Gastroesophageal sphincter (tissue), 4 donors: Measurements from ENCODE around the gene PPP2R5E. TPM values are rescaled to one million over a fixed set of nuclear protein-coding genes. Genes with fewer than 3 reads are reported as not detected.
A peak's percentile ranks its signal among the peaks of the same experiment; 100 is the strongest.

Experiments
- ATAC-seq: fragments of 150-250 bp; one replicate; pipeline ENCODE4 v1.9.1; 2016; ENCODE audit warnings: mild to moderate bottlenecking, moderate library complexity
- H3K27ac ChIP-seq, 4 donors: fragments of 200-600 bp; sonication (generic) in 3 of 4; 1 replicate in 3 of 4; 2 replicates in 1 of 4; pipeline ENCODE4 v1.5.1; 2016 to 2019
- H3K27me3 ChIP-seq: fragments of 200-600 bp; sonication (generic); one replicate; pipeline ENCODE4 v1.5.1; 2019
- H3K36me3 ChIP-seq, 2 donors: fragments of 200-600 bp; sonication (generic); one replicate each; pipeline ENCODE4 v1.5.1; 2019; ENCODE audit warnings: control low read depth in 1 of 2
- H3K4me1 ChIP-seq, 3 donors: fragments of 200-600 bp; sonication (generic); 1 replicate in 2 of 3; 2 replicates in 1 of 3; pipeline ENCODE4 v1.5.1; 2016 to 2019; ENCODE audit warnings: control low read depth in 2 of 3
- H3K4me3 ChIP-seq, 2 donors: fragments of 200-600 bp; sonication (generic); one replicate each; pipeline ENCODE4 v1.5.1; 2019; ENCODE audit warnings: mild to moderate bottlenecking in 1 of 2, moderate library complexity in 1 of 2
- H3K9me3 ChIP-seq, 3 donors: fragments of 200-600 bp; sonication (generic); one replicate each; pipeline ENCODE4 v1.5.1; 2017 to 2019; ENCODE audit warnings: control low read depth in 2 of 3
- CTCF ChIP-seq, 4 experiments: fragments of 200-600 bp in 2 of 4; fragments of 450-650 bp in 2 of 4; sonication (generic) in 1 of 4; IDR thresholded peaks; one replicate each; pipeline ENCODE4 v1.5.1; 2017 to 2019; ENCODE audit warnings: antibody characterized with exemption in 4 of 4, mild to moderate bottlenecking in 2 of 4, moderate library complexity in 2 of 4
- EP300 ChIP-seq: sonication (generic); formaldehyde crosslinking; IDR thresholded peaks from one replicate; pipeline ENCODE4 v1.6.1; 2017; ENCODE audit warnings: antibody characterized with exemption, mild to moderate bottlenecking
- POLR2A ChIP-seq, 2 donors: fragments of 450-650 bp; IDR thresholded peaks; one replicate each; pipeline ENCODE4 v1.6.1; 2017; ENCODE audit warnings: antibody characterized with exemption in 2 of 2, mild to moderate bottlenecking in 2 of 2, moderate library complexity in 1 of 2
- POLR2AphosphoS5 ChIP-seq: sonication (generic); formaldehyde crosslinking; IDR thresholded peaks from one replicate; pipeline ENCODE4 v1.6.1; 2017; ENCODE audit warnings: antibody characterized with exemption
- whole genome bisulfite sequencing, 2 donors: methylation state at CpG; one replicate each; pipeline ENCODE4 v1.1.5; 2018; ENCODE audit warnings: low coverage in 1 of 2; 5-methylcytosine and 5-hydroxymethylcytosine counted together
- total RNA-seq, 4 donors: library from RNA; depleted of rRNA; stranded (reverse); fragments of >200 nt; gene quantifications; one replicate each; pipeline ENCODE4 v1.1.0, GENCODE V29; 2016

Gene PPP2R5E
- total RNA-seq, 4 donors from 2014 or later = 32.8 to 38.0 (median 33.7) TPM

DNA sequence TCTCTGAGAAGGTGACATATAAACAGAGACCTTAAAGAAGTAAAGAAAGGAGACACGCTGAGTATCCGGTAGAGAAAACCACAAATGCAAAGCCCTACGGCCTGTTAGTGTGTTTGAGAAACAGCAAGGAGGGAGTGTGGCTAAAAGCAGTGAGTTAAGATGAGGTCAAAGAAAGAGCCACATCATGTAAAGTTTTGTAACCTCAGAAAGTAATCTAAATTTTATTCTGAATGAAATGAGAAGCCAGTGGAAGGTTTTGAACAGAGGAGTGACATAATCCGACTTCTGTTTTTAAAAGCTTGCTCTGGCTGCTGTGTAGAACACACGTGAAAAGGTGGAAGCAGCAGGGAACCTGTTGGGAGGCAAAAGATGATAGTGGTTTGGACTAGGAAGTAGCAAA is 32.6 kb downstream of the PPP2R5E start:
- no peak for TF ChIP-seq EP300
- no peak for TF ChIP-seq CTCF (IDR thresholded peaks at IDR 0.05)
- TF ChIP-seq POLR2AphosphoS5 = no peak
- TF ChIP-seq POLR2A (IDR thresholded peaks at IDR 0.05) = no peak
- no peak overlapping the region for H3K4me3 ChIP-seq
- H3K27me3 ChIP-seq = no peaks in the 10 kb centered on the region
- H3K9me3 ChIP-seq = no peaks in the 10 kb centered on the region
- ATAC-seq = no peak
- 69 to 74% methylated on average over 5 of the region's 5 CpGs for WGBS, 2 donors
- H3K4me1 ChIP-seq = peaks cover 10 to 59% (median 13%) of the 10 kb centered on the region in 3 donors
- H3K27ac ChIP-seq = no peak overlapping the region
- H3K36me3 ChIP-seq = no peaks in the 10 kb centered on the region

GRCh38 chr14:63508033-63508432 is 35.1 kb downstream of the PPP2R5E start:
- H3K27me3 ChIP-seq = no peaks in the 10 kb centered on the region
- peaks cover 0 to 59% (median 0%) of the 10 kb centered on the region in 3 donors for H3K4me1 ChIP-seq
- TF ChIP-seq CTCF (IDR thresholded peaks at IDR 0.05) = no peak
- TF ChIP-seq POLR2AphosphoS5 = no peak
- no peak for TF ChIP-seq POLR2A (IDR thresholded peaks at IDR 0.05)
- TF ChIP-seq EP300 = no peak
- no peaks in the 10 kb centered on the region for H3K9me3 ChIP-seq
- H3K27ac ChIP-seq = no peak overlapping the region
- no peak overlapping the region for H3K4me3 ChIP-seq
- no peaks in the 10 kb centered on the region for H3K36me3 ChIP-seq
- ATAC-seq = no peak
- 81 to 86% methylated on average over 3 to 5 of the region's 5 CpGs for WGBS, 2 donors

GRCh38 chr14:63504648-63505047 is 38.5 kb downstream of the PPP2R5E start:
- H3K4me3 ChIP-seq = no peak overlapping the region
- WGBS, 2 donors = 50 to 87% methylated on average over 1 of the region's 1 CpG
- no peak for ATAC-seq
- no peaks in the 10 kb centered on the region for H3K27me3 ChIP-seq
- no peak overlapping the region for H3K27ac ChIP-seq
- H3K36me3 ChIP-seq = no peaks in the 10 kb centered on the region
- H3K9me3 ChIP-seq = no peaks in the 10 kb centered on the region
- H3K4me1 ChIP-seq = peaks cover 0 to 49% (median 0%) of the 10 kb centered on the region in 3 donors
- TF ChIP-seq CTCF (IDR thresholded peaks at IDR 0.05) (no peak), EP300 (no peak), POLR2A (IDR thresholded peaks at IDR 0.05) (no peak), POLR2AphosphoS5 (no peak)

DNA sequence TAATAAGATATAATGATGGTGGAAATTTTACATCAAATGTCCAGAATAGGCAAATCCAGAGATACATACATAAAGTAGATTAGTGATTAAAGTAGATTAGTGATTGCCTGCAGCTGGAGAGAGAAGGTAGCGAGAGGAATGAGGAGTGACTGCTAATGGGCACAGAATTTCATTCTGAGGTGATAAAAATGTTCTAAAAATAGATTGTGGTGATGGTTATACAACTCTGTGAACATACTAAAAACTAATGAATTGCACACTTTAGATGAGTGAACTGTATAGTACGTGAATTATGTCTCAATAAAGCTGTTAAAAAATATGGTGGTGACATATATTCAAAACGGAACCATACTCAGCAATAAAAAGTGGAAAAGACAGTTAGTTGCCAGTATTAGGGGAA is 41.7 kb downstream of the PPP2R5E start:
- Histone ChIP-seq H3K4me3 (no peak overlapping the region), H3K27ac (no peak overlapping the region), H3K4me1 (peaks cover 0 to 76% (median 13%) of the 10 kb centered on the region in 3 donors), H3K36me3 (no peaks in the 10 kb centered on the region), H3K27me3 (no peaks in the 10 kb centered on the region), H3K9me3 (no peaks in the 10 kb centered on the region)
- WGBS, 2 donors = 75 to 79% methylated on average over 3 of the region's 3 CpGs
- TF ChIP-seq POLR2AphosphoS5 (no peak), CTCF (IDR thresholded peaks at IDR 0.05) (no peak), EP300 (no peak), POLR2A (IDR thresholded peaks at IDR 0.05) (no peak)
- ATAC-seq = no peak

DNA sequence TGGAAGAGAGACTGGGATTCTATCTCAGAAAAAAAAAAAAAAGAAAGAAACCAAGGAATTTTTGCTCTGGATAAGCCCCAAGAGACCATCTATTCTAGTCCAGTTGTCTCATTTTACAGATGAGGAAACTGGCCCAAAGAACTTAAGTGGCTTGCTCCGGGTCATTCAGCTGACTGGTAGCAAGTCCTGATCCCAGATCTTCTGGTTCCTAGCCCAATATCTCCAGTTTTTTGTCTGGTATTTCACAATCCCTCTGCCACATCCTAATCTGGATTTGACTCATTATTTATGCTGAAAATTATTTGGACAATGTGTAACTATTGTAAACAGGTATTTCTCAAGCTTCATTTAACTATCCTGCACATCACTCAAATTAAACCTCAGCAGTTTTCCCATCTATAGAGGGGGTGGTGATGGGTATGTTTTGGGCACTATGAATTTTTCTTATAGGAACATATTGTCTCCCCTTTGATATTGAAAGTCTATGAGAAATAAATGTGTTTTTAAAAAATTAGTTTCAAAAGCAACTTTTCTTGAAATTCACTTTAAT is 43.4 kb downstream of the PPP2R5E start:
- H3K27ac ChIP-seq = peak overlapping the region in 2 of 4 donors; percentile 53 to 59

More for the DNA sequence above, 43.4 kb downstream of the PPP2R5E start:
- Histone ChIP-seq H3K4me3 (no peak overlapping the region), H3K9me3 (no peaks in the 10 kb centered on the region), H3K4me1 (peaks cover 0 to 77% (median 13%) of the 10 kb centered on the region in 3 donors), H3K27me3 (no peaks in the 10 kb centered on the region), H3K36me3 (no peaks in the 10 kb centered on the region)
- TF ChIP-seq POLR2A (IDR thresholded peaks at IDR 0.05) (no peak), POLR2AphosphoS5 (peak; percentile 68), CTCF (IDR thresholded peaks at IDR 0.05) (no peak), EP300 (no peak)
- peak; percentile 72 for ATAC-seq
- 54 to 70% methylated on average over 1 of the region's 1 CpG for WGBS, 2 donors
